HEK293 (cell line): ENCODE data around the gene MYO1B.

Experiments used
- CTCF ChIA-PET: fragments of 350-600 bp; formaldehyde crosslinking; extraction: SDS; loops from one replicate; lab custom pipeline; 2021; ENCODE audit warnings: antibody characterized with exemption; lab: Yijun Ruan, JAX
- POLR2A ChIA-PET: fragments of 300-600 bp; formaldehyde crosslinking; extraction: SDS; loops from one replicate; lab custom pipeline; 2020; ENCODE audit warnings: antibody characterized with exemption, inconsistent platforms; lab: Yijun Ruan, JAX
- H3K27ac ChIP-seq: fragments of 200-500 bp; sonication (Bioruptor generic); 2 replicates; pipeline ENCODE4 v1.5.1; 2014; ENCODE audit warnings: low read depth, low read length, control low read depth, inconsistent platforms; ENCODE audit errors: extremely low read depth
- H3K36me3 ChIP-seq, 2 experiments: fragments of 200-500 bp in 1 of 2; sonication (Bioruptor generic) in 1 of 2; 1 replicate in 1 of 2; 2 replicates in 1 of 2; pipeline ENCODE4 v1.5.1; 2014 to 2017; ENCODE audit warnings: inconsistent platforms in 2 of 2, low read length in 2 of 2; ENCODE audit not compliant: control insufficient read depth in 2 of 2, insufficient read depth in 1 of 2
- H3K4me1 ChIP-seq: fragments of 200-500 bp; sonication (Bioruptor generic); 2 replicates; pipeline ENCODE4 v1.5.1; 2014; ENCODE audit warnings: mild to moderate bottlenecking, low read length, inconsistent platforms; ENCODE audit not compliant: control insufficient read depth, insufficient read depth
- H3K4me3 ChIP-seq: 2 replicates; pipeline ENCODE4 v1.5.1; 2011; ENCODE audit warnings: low read depth, mild to moderate bottlenecking, control low read depth, low read length, moderate library complexity
- H3K9me3 ChIP-seq: fragments of 200-500 bp; sonication (Bioruptor generic); 2 replicates; pipeline ENCODE4 v1.5.1; 2014; ENCODE audit warnings: low read depth, low read length, inconsistent platforms; ENCODE audit not compliant: control insufficient read depth, insufficient read depth
- EGR2 ChIP-seq: fragments of 450-650 bp; formaldehyde crosslinking; IDR thresholded peaks from 2 replicates; pipeline ENCODE4 v1.5.1; 2016; ENCODE audit warnings: low read depth, missing biosample characterization, missing genetic modification characterization
- GFI1B ChIP-seq: fragments of 450-650 bp; formaldehyde crosslinking; IDR thresholded peaks from 2 replicates; pipeline ENCODE4 v1.5.1; 2016; ENCODE audit warnings: missing biosample characterization, missing genetic modification characterization
- KLF10 ChIP-seq: fragments of 450-650 bp; IDR thresholded peaks from 2 replicates; pipeline ENCODE4 v1.5.1; 2018; ENCODE audit warnings: missing biosample characterization, mild to moderate bottlenecking, missing genetic modification characterization
- MZF1 ChIP-seq: fragments of 450-650 bp; formaldehyde crosslinking; IDR thresholded peaks from 2 replicates; pipeline ENCODE4 v1.5.1; 2017; ENCODE audit warnings: missing biosample characterization, missing genetic modification characterization, borderline replicate concordance
- PRDM1 ChIP-seq: fragments of 450-650 bp; formaldehyde crosslinking; IDR thresholded peaks from 2 replicates; pipeline ENCODE4; 2016; ENCODE audit warnings: missing biosample characterization, missing genetic modification characterization
- RBAK ChIP-seq: fragments of 450-650 bp; formaldehyde crosslinking; IDR thresholded peaks from 2 replicates; pipeline ENCODE4 v1.5.1; 2016; ENCODE audit warnings: missing biosample characterization, missing genetic modification characterization
- SCRT1 ChIP-seq: fragments of 450-650 bp; formaldehyde crosslinking; IDR thresholded peaks from 2 replicates; pipeline ENCODE4 v1.5.1; 2016; ENCODE audit warnings: missing biosample characterization, missing genetic modification characterization, borderline replicate concordance
- SCRT2 ChIP-seq: fragments of 450-650 bp; formaldehyde crosslinking; IDR thresholded peaks from 2 replicates; pipeline ENCODE4 v1.5.1; 2016; ENCODE audit warnings: missing biosample characterization, missing genetic modification characterization
- SP3 ChIP-seq: fragments of 450-650 bp; formaldehyde crosslinking; IDR thresholded peaks from 2 replicates; pipeline ENCODE4 v1.5.1; 2016; ENCODE audit warnings: missing biosample characterization, missing genetic modification characterization
- SP7 ChIP-seq: fragments of 450-650 bp; formaldehyde crosslinking; IDR thresholded peaks from 2 replicates; pipeline ENCODE4 v1.5.1; 2016; ENCODE audit warnings: missing biosample characterization, missing genetic modification characterization
- TRIM28 ChIP-seq: IDR thresholded peaks from 2 replicates; pipeline ENCODE4 v1.6.1; 2011; ENCODE audit warnings: low read length, control low read depth, borderline replicate concordance
- WT1 ChIP-seq: fragments of 450-650 bp; formaldehyde crosslinking; IDR thresholded peaks from 2 replicates; pipeline ENCODE4 v1.5.1; 2016; ENCODE audit warnings: missing biosample characterization, missing genetic modification characterization
- YY1 ChIP-seq: fragments of 450-650 bp; formaldehyde crosslinking; IDR thresholded peaks from 2 replicates; pipeline ENCODE4 v1.5.1; 2018; ENCODE audit warnings: missing biosample characterization, missing genetic modification characterization
- ZBTB21 ChIP-seq: fragments of 450-650 bp; formaldehyde crosslinking; IDR thresholded peaks from 2 replicates; pipeline ENCODE4 v1.5.1; 2017; ENCODE audit warnings: missing biosample characterization, missing genetic modification characterization
- ZNF10 ChIP-seq: fragments of 450-650 bp; formaldehyde crosslinking; IDR thresholded peaks from 2 replicates; pipeline ENCODE4 v1.5.1; 2017; ENCODE audit warnings: missing biosample characterization, missing genetic modification characterization
- ZNF132 ChIP-seq: fragments of 450-650 bp; formaldehyde crosslinking; IDR thresholded peaks from 2 replicates; pipeline ENCODE4 v1.5.1; 2017; ENCODE audit warnings: missing biosample characterization, missing genetic modification characterization, borderline replicate concordance
- ZNF157 ChIP-seq: fragments of 450-650 bp; formaldehyde crosslinking; IDR thresholded peaks from 2 replicates; pipeline ENCODE4 v1.5.1; 2016; ENCODE audit warnings: missing biosample characterization, missing genetic modification characterization
- ZNF223 ChIP-seq: fragments of 450-650 bp; formaldehyde crosslinking; IDR thresholded peaks from 2 replicates; pipeline ENCODE4 v1.5.1; 2016; ENCODE audit warnings: missing biosample characterization, missing genetic modification characterization
- ZNF433 ChIP-seq: fragments of 450-650 bp; formaldehyde crosslinking; IDR thresholded peaks from 2 replicates; pipeline ENCODE4 v1.5.1; 2016; ENCODE audit warnings: missing biosample characterization, missing genetic modification characterization, low read depth
- ZNF518A ChIP-seq: fragments of 450-650 bp; formaldehyde crosslinking; conservative IDR thresholded peaks from 2 replicates; pipeline ENCODE4 v1.5.1; 2016; ENCODE audit warnings: low read depth, missing biosample characterization, missing genetic modification characterization
- ZNF549 ChIP-seq: fragments of 450-650 bp; IDR thresholded peaks from 2 replicates; pipeline ENCODE4 v1.5.1; 2018; ENCODE audit warnings: missing biosample characterization, missing genetic modification characterization, mild to moderate bottlenecking, inconsistent platforms, moderate library complexity
- ZNF624 ChIP-seq: fragments of 450-650 bp; formaldehyde crosslinking; IDR thresholded peaks from 2 replicates; pipeline ENCODE4 v1.5.1; 2017; ENCODE audit warnings: missing biosample characterization, missing genetic modification characterization
- ZNF626 ChIP-seq: fragments of 450-650 bp; sonication (Bioruptor Pico); formaldehyde crosslinking; IDR thresholded peaks from 2 replicates; pipeline ENCODE4 v1.5.1; 2018; ENCODE audit warnings: missing biosample characterization, missing genetic modification characterization, inconsistent platforms
- ZNF830 ChIP-seq: fragments of 450-650 bp; IDR thresholded peaks from 2 replicates; pipeline ENCODE4 v1.5.0; 2018; ENCODE audit warnings: missing biosample characterization, missing genetic modification characterization, low read depth, mild to moderate bottlenecking, moderate library complexity
- TF ChIP-seq, protein P1 (sequence below): fragments of 450-650 bp; formaldehyde crosslinking; IDR thresholded peaks from 2 replicates; pipeline ENCODE4 v1.5.1; 2016; ENCODE audit warnings: missing biosample characterization, missing genetic modification characterization, low read depth
- TF ChIP-seq, protein P2 (sequence below): fragments of 450-650 bp; formaldehyde crosslinking; IDR thresholded peaks from 2 replicates; pipeline ENCODE4 v1.5.1; 2017; ENCODE audit warnings: missing biosample characterization, missing genetic modification characterization
- TF ChIP-seq, protein P3 (sequence below): fragments of 450-650 bp; formaldehyde crosslinking; IDR thresholded peaks from 2 replicates; pipeline ENCODE4 v1.5.1; 2016; ENCODE audit warnings: missing biosample characterization, missing genetic modification characterization

MYO1B gene

DNA sequence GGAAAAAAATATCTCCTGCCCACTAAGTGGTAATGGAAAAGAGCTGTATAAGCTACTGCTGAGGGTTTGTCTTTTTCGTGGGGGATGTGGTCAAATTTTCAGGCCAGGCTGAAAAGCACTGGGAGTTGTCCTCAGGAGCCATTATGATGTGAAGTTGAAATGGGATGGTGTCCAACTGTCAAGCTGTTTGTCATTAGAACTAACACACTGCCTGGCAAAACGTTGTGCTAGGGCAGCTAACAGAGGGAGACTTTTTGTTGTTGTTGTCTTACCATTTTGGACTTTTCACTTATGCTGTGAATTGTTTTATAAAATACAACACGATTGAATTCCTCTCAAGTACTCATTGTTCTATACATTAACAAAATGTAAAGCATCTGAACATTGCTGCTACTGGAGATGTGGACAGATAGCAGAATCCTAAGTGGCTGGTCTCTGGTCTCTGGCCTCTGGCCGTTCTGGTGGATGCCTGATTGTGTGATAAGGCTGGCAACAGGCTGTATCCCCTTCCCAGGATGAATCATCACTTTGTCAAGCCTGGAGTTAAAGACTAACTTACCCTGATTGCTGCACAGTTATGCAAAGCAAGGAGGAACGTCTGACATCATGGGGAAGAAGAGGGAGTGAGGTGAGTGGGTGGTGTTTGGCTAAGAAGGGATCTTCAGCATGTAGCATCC is 2.3 kb downstream of the MYO1B start (continued):
- TF ChIP-seq SCRT1 (tag by site-specific recombination) (peak; percentile 63; the same call in 1 of the 2 replicates), ZNF830 (tag by site-specific recombination) (no peak), YY1 (tag by site-specific recombination) (no peak), KLF10 (tag by site-specific recombination) (0 out of 2 replicates have a peak, but pooled peaks have one; percentile 23), PRDM1 (peak; percentile 53; the same call in 1 of the 2 replicates), ZNF10 (peak; percentile 86), MZF1 (tag by site-specific recombination) (peak; percentile 69; the same call in 1 of the 2 replicates), SP7 (tag by site-specific recombination) (peak; percentile 81), SCRT2 (peak; percentile 97), ZNF433 (no peak), ZNF549 (no peak), SP3 (tag by site-specific recombination) (no peak), GFI1B (peak; percentile 78), TRIM28 (peak; percentile 90), EGR2 (tag by site-specific recombination) (peak; percentile 57; the same call in 1 of the 2 replicates), ZNF626 (no peak)
- TF ChIP-seq, protein P1, sequence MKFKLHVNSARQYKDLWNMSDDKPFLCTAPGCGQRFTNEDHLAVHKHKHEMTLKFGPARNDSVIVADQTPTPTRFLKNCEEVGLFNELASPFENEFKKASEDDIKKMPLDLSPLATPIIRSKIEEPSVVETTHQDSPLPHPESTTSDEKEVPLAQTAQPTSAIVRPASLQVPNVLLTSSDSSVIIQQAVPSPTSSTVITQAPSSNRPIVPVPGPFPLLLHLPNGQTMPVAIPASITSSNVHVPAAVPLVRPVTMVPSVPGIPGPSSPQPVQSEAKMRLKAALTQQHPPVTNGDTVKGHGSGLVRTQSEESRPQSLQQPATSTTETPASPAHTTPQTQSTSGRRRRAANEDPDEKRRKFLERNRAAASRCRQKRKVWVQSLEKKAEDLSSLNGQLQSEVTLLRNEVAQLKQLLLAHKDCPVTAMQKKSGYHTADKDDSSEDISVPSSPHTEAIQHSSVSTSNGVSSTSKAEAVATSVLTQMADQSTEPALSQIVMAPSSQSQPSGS (tag by site-specific recombination): peak; percentile 64; the same call in 1 of the 2 replicates
- TF ChIP-seq, protein P2, sequence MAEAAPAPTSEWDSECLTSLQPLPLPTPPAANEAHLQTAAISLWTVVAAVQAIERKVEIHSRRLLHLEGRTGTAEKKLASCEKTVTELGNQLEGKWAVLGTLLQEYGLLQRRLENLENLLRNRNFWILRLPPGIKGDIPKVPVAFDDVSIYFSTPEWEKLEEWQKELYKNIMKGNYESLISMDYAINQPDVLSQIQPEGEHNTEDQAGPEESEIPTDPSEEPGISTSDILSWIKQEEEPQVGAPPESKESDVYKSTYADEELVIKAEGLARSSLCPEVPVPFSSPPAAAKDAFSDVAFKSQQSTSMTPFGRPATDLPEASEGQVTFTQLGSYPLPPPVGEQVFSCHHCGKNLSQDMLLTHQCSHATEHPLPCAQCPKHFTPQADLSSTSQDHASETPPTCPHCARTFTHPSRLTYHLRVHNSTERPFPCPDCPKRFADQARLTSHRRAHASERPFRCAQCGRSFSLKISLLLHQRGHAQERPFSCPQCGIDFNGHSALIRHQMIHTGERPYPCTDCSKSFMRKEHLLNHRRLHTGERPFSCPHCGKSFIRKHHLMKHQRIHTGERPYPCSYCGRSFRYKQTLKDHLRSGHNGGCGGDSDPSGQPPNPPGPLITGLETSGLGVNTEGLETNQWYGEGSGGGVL (tag by site-specific recombination): peak; percentile 21; the same call in 1 of the 2 replicates

DNA sequence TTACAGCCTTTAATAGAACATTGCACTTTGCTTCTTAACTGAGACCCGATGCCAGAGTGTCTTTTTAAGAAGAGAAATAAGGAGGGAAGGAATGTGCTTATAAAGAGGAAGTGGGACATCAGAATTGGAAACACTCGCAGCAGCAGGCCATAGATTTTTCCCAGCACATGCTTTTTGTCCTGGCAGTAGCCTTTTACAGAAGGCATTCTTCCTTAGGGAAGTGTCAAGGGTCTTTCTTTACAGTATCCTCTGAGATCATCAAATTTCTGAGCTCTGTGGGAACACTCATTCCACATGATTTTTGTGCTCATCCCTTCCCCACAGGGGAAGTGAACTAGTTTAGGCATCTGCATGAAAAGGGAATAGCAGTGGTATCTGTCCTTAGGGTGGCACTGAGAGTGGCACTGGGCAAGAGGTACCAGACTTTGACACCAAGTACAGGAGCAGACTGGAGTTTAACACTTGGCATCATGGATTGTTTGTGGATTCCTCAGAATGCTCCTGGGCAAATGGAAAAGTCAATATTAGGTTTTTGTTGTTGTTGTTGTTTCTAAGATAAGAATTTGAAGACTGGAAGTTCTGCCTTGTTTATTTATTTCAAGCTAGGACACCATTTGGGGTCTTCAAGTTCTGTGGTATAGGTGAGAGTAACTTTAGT is 4.1 kb downstream of the MYO1B start:
- H3K27ac ChIP-seq: no peak overlapping the region
- TF ChIP-seq ZNF624: no peak
- no peak for TF ChIP-seq ZBTB21
- TF ChIP-seq ZNF157 (tag by site-specific recombination): no peak
- TF ChIP-seq ZNF518A (tag by site-specific recombination): no peak
- no peak for TF ChIP-seq ZNF223
- TF ChIP-seq, protein P3, sequence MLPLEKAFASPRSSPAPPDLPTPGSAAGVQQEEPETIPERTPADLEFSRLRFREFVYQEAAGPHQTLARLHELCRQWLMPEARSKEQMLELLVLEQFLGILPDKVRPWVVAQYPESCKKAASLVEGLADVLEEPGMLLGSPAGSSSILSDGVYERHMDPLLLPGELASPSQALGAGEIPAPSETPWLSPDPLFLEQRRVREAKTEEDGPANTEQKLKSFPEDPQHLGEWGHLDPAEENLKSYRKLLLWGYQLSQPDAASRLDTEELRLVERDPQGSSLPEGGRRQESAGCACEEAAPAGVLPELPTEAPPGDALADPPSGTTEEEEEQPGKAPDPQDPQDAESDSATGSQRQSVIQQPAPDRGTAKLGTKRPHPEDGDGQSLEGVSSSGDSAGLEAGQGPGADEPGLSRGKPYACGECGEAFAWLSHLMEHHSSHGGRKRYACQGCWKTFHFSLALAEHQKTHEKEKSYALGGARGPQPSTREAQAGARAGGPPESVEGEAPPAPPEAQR (tag by site-specific recombination): no peak
- no peak for TF ChIP-seq SP7 (tag by site-specific recombination)
- no peak for TF ChIP-seq ZNF132 (tag by site-specific recombination)
- TF ChIP-seq RBAK (tag by site-specific recombination): no peak
- no peak for TF ChIP-seq WT1 (tag by site-specific recombination)

More for the DNA sequence above, 4.1 kb downstream of the MYO1B start:
- ChIA-PET CTCF (no interaction called here), POLR2A (interaction anchor here (0.5 kb wide), 1 partner anchor 274 kb away, joined by 3 read pairs; no protein-coding TSS in a partner anchor)
- Histone ChIP-seq H3K9me3 (no peaks in the 10 kb centered on the region), H3K36me3 (no peaks in the 10 kb centered on the region), H3K4me3 (no peak overlapping the region), H3K4me1 (peaks cover 49% of the 10 kb centered on the region)
